NCI-H1092 treated with DMSO at 0.1 percent for 48 hours (cell line): Measurements from ENCODE around the gene TCN1.
"Not testable (repeated sequence)": the region's sequence is repeated elsewhere in the genome, so short reads cannot be mapped to it uniquely, and the experiment has no call there.

Source experiments
- DNase-seq: peaks from one replicate; lab custom pipeline; 2025; lab: John Stamatoyannopoulos, UW

The TCN1 gene

DNA sequence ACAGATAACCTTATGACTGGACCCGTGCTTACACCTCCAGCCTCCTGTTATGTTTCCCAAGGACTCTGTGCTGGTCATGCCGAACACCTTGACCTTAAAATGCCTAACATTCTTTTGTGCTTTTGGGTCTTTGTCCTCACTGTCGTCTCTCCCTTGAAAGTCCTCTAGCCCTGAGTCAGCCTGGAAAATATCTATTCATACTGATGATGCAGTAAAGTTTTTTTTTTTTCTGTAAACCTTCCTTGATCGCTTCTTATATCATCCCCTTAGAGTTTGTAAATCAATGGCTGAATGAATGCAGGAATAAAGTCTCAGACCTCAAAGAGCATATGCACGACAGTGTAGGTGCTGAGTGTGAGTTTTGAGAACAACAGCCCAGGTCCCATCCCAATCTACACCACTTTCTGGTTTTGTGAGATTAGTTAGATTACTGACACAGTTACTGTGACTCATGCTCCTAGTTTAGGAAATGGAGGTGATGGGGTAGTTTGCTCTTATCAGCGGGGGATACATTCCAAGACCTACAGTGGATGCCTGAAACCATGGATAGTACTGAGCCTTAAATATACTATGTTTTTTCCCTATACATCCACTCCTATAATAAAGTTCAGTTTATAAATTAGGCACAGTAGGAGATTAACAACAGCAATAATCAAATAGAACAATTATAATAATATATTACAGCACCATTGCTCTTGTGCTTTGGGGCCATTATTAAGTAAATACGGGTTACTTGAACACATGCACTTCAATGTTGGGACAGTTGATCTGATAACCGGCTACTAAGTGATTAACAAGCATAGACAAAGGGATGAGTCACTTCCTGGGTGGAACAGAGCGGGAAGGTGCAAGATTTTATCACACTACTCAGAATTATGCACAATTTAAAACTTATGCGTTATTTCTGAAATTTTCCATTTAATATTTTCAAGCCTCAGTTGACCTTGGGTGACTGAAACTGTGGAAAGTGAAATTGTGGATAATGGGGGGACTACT lies 8.6 kb downstream of the TCN1 start:
- DNase-seq: no peak

DNA sequence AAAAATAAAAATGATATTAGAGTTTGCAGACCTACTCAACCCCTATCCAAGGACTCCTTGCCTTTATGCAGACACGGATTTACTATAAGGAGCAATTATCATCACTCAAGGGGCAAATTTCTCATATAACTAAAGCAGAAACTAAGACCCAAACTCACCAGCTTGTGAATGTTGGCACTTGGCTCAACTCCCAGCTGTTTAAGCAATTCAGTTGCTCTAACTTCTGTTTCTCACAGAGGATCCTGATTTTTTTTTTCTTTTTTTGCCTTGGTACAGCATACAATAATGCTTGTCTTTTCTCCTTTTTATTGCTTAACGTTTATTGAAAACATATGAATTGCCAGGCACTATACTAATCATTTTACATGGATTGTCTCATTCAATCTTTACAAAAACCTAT lies 11.4 kb downstream of the TCN1 start:
- DNase-seq: no peak

DNA sequence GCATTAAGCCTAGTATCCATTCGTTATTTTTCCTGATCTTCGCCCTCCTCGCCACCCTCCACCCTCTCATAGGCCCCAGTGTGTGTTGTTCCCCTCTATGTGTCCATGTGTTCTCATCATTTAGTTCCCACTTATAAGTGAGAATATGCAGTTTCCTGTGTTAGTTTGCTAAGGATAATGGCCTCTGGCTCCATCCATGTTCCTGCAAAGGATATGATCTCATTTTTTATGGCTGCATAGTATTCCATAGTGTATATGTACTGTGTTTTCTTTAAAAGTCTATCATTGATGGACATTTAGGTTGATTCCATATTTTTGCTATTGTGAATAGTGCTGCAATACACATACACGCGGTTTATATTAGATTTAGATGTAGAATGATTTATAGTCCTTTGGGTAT lies 14.9 kb downstream of the TCN1 start:
- DNase-seq: not testable (repeated sequence)

DNA sequence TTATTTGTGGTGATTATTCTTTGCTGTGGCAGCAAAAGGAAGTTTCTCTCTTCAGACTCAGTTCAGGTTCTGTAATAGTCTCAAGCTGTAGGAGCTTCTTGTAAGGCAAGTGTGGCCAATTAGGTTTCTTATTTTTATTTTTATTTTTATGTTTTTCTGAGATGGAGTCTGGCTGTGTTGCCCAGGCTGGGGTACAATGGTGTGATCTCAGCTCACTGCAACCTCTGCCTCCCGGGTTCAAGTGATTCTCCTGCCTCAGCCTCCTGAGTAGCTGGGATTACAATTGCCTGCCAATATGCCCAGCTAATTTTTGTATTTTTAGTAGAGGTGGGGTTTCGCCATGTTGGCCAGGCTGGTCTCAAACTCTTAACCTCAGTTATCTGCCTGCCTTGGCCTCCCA lies 16.7 kb downstream of the TCN1 start:
- not testable (repeated sequence) for DNase-seq

DNA sequence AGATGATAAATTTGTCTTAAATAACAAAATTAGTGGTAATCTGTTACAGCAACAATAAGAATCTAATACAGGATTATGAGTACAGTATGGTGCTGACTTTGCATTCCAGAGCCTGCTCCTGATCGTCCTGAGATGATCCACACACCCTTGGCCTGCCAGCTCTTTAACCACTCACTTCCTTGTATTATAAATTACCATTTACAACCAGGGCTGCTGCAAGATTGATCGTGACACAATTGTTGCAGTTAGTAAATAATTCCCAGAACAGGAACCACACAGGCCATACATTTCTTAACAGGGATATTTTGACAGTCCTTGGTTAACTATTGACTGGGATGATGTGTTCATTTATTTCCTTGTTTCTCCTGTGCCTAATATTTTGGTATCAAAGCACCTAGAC lies 17.2 kb downstream of the TCN1 start:
- DNase-seq: no peak

DNA sequence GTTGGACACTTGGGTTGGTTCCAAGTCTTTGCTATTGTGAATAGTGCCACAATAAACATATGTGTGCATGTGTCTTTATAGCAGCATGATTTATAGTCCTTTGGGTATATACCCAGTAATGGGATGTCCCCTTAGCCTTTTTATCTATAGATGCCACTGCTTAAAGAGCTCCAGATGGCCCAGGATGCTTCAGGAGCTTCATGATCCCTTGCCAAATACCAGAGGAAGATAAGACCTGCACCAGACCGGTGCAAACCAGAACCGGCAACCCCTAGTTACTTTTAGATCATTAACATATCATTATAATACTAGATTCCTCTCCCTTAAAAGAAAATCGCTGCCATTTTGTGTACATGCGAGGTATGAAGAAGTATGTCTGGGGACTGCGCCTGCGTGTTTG lies 17.8 kb downstream of the TCN1 start:
- not testable (repeated sequence) for DNase-seq

DNA sequence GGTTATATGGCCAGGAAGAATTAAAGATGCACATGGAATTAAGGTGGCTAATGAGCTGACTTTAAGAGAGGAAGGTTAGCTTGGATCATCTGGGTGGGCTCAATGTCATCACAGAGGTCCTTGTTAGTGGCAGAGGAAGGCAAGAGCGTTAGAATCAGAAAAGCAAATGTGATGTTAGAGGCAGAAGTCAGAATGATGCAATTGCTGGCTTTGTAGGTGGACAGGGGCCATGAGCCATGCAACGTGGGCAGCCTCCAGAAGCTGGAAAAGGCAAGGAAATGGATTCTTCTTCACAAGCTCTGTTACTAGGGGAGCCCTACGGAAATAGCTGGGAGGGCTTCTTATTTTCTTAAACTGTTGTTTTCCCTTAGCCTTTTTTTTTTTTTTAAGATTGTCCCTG lies 18.7 kb downstream of the TCN1 start:
- no peak for DNase-seq

DNA sequence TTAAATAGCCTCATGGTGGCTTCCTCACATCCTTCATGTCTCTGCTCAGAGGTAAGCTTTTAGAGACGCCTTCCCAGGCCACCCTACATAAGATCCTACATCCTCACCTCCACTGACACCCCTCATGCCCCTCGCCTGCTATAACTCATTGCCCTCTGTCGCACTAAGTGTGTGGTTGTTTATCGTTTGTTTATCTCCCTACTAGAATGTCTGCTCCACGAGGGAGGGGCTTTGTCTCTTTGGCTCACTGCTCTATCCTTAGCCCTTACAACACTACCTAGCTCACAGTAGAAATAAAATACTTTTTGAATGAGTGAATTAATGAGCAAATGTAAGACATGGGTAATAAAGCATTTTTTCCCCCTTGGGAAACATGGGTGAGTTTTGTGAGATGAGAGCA lies 19.7 kb downstream of the TCN1 start:
- DNase-seq: no peak

DNA sequence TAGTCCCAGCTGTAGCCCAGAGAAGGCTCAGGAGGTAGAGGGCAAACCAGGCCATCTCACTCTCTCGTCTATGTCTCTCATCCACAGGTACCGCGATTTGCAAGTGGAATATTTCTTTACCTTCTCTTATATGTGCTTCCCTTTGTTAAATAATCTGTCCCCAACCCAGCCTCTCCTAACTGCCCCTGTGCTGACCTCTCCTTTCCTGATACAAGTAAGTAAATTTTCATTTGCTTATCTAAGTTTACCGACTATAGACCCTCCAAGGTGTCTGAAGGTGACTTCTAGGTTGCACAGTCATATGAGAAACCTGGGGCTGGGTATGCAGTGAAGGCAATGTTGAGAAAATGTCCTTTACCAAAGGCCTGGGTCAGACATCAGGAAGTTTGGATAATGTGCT lies 20.9 kb downstream of the TCN1 start, which contains the start of gene CBLIF:
CBLIF (minus strand) TSS at position 101 of the 400 bp plus-strand sequence; CDS start at position 55, 46 bp downstream.
- no peak for DNase-seq

DNA sequence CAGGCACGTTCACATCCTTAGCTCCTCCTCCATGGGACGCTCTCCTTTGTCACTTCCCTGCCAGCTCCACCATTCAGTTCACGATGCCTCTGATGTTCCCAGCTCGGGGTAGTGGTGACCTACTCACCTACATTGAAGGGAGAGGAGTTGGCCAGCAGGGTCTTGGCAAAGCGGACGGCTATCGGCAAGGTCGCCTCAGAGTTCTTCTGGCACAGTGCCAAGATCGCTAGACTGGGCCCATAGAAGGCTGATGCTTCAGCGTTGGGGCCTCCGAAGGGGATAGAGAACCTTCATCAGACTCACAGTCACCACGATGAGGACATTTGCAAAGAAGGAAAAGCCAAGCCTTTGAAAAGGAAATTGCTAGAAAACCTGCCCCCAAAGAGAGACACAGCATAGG lies 24.0 kb downstream of the TCN1 start:
- no peak for DNase-seq

DNA sequence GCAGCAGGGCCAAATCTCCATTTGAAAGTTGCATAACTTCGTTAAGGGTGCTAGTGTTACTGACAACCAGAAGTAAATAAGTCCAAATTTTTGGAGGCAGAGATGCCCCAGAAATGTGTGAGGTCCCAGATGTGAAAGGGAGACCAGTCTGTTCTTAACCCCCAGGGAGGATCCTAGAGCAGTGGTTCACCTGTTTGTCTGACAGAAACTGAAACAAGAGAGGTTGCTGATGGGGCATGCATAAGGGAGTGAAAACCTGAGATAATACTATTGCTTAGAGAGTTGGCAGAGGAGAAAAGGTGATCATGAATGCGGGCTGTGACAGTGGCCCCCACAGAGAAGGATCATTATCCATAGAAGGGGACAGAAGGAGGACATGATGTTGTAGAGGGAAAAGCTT lies 24.8 kb downstream of the TCN1 start:
- DNase-seq: no peak

DNA sequence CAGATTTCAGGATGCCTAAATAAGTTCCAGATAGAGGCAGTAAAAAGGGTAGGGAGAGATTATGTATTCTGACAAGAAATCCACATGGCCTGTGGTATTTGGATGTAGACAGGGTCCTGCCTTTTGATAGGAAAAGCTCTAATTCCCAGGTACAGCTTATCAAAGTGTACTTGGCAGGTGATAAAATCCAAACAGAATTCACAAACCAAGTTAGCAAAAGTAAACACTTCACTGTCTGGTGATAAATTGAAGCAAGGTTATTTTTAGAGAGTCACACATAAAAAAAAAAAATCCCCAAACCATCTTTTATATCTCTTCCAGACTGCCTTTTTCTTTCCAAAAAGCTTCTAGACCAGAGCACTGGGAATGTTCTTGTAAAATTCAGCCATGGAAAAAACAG lies 26.7 kb downstream of the TCN1 start:
- DNase-seq: no peak

DNA sequence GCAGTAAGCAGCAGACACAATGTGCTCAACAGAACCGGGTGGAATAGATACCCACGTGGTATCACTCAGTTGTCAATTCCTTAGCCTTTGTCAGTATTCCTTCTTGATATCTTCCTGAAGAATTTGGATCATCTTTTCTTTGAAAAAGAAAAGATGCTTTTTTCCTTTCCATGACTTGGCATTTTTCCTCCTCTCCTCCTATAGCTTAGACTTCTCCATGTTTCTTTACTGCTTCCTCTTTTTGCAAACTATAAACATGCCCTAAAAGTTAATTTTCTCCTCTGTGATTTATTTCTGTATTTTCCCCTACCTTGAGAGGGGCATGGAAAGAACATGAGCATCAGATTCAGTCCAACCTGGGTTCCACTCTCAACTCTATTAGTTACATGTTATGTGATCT lies 32.7 kb downstream of the TCN1 start:
- no peak for DNase-seq

DNA sequence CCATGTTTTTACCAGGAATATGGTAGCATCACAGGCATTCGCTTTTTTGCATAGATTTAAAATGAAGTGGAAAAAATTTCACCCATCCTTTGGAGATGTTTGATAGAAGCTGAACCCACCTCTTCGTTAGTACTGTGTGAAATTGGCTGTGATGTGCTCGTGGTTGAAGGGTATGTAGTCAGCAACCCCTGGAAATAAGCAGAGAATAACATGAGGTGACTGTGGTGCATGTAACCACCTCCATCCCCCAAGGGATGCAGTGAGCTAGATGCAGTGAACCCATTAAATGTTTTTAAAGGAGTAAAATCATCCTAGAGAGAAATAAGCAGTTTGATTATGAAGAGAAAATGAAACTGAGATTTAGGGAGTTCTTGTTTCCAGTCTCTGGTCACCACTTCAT lies 36.9 kb downstream of the TCN1 start:
- no peak for DNase-seq

DNA sequence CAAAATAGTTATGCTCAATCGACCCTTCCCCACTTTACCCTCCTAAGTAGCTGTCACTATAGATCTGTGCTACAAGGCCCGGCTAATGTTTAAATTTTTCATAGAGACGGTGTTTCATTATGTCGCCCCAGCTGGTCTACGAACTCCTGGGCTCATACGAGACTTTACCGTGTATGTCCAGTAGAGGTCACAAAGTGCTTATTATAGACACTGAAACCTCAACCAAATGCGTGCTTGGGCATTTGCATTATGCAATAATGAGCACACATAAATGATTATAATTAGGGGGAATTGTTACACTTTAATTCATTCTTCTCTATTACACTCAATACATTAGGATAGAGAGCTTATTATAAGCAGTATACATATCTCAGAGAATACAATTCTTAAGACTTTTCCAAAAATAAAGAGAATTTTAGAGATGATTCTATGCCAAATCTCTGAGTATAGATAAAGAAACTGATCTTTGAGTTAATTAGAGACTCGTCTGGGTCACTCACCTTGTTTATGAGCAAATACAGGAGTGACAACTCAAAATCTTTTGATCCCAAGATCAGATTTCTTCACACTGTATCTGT lies 43.2 kb downstream of the TCN1 start:
- DNase-seq: peak; percentile 29

DNA sequence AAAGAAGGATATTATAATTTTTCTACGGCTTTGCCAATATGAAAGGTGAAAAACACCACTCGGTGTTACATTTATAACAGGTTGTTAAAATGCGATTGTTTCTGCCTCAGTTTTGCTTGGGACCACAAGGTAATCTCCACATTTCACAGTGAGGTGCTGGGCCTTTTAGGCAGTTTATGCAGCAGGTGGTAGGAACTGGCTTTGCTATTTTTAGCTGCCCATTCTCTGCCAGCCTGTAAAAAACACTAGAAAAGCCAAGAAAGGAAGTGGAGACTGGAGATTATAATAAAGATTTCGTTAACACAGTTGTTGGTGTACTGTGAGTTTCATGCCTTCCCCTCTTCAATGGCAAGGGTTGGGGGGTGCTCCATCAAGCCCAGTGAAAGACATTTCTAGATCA lies 47.7 kb downstream of the TCN1 start:
- DNase-seq: no peak

DNA sequence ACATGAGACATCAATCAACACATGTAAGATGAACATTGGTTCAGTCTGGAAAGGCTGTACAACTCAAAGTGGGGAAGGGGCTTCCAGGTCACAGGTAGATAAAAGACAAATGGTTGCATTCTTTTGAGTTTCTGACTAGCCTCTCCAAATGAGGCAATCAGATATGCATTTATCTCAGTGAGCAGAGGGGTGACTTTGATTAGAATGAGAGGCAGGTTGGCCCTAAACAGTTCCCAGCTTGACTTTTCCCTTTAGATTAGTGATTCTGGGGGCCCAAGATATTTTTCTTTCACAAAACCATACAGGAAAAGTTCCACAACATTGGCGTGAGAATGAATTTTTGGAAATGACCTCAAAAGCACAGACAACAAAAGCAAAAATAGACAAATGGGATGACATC lies 49.9 kb downstream of the TCN1 start:
- not testable (repeated sequence) for DNase-seq

DNA sequence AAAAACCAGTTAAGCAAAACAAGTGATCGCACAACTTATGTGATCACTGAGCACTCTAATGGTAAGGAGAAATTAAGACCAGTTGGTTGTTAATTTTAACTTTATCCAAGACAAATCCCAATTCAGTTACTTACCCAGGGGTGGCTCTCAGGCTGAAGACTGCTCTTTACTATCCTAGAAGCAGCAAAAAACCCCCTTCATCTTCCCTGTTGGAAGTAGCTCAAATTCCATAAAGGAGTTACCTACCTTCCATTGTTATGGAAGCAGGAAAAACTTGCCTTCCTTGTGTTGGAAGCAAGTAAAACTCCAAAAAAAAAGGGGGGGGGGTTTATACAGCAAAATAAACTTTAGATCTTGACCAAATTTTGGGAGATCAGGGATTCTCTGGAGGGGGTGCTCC lies 50.5 kb downstream of the TCN1 start:
- DNase-seq: no peak

DNA sequence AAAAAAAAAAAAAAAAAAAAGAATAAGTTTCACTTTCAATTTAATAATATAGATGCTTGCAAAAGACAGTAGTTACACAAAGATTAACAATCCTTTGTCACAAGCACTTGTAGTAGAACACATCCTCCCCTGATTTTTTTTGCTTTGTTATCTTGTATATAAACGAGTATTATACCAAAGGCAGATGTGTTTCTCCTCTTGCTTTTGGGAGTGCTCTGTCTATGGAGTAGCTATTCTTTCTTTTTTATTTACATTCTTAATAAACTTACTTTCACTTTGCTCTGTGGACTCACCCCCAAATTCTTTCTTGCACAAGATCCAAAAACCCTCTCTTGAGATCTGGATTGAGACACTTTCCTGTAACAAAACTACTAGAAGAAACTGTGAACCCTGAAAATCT lies 52.3 kb downstream of the TCN1 start:
- no peak for DNase-seq

DNA sequence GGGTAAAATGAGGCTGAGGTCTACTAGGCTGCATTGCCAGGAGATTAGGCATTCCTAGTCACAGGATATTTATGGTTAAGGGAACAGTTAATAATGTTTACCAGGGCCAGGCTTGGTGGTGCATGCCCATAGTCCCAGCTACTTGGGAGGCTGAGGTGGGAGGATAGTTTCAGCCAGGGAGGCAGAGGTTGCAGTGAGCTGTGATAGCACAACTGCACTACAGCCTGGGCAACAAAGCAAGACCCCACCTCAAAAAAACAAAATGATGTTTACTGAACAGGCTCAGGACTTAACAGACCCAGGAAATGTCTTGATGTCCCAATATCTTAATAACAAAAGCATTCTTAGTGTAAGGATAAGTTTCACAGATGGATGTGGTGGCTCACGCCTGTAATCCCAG lies 52.9 kb downstream of the TCN1 start:
- DNase-seq: no peak

DNA sequence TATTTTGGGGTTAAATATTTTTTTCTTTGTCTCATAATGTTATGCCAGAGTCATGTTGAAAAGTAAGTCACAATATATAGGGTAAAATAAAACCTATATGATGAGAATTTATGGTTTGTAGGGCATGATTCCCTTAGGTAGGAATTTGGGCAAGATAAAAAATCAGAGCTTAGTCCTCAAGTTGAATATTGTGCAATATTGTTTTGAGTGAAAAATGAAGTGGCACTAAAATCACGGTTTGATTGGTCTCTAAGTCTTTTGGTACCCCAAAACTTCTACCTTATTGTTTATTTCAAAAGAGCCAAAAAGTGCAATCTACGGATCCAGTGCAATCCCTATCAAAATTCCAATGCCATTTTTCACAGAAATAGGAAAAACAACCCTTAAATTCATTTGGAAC lies 54.1 kb downstream of the TCN1 start:
- DNase-seq: no peak

DNA sequence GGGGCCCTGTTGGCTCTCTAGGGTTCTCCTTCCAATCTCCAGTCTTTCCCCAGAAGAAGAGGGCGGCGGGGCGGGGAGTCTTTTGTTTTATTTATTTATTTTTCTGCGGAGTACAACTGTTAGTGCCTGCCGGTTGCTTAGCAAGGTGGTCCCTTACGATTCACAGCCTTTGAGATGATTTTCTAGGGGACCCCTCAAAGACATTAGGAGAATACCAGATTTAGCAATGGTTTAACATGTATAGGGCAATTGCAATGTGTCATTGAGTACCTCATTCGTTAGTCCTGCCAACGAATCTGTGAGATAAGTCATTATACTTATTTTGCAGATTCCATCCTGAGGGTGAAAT lies 55.4 kb downstream of the TCN1 start:
- DNase-seq: no peak

DNA sequence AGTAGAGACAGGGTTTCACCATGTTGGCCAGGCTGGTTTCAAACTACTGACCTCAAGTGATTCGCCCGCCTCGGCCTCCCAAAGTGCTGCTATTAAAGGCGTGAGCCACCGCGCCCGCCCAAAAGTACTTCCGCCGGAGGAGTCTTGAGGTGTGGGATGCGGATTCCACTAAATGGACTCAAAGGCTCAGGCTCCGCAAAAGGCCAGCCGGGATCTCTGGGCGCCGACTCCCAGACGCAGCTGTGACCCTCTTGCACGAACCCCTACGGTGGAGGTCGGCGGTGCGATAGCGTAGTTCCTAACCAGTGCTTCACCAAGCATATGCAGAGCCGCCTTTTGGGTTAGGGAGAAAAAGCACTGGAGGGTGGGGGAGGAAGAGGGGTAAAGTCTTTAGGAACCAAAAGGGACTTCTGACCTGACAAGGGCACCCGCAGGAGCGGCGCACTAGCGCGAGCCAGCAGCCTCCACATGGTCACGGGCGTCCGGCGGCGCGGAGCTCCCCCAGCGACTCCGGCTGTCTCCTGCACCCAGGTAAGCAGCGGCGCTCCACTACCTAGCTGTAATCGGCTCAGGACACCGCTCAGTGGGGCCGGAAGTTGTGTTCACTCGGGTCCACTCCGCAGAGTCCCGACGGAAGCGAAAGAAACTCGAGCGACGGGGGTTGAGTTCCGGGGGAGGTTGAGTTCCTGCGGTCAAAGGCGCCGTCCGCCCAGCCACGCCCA lies 55.9 kb downstream of the TCN1 start, which contains the start of gene MRPL16:
MRPL16 (minus strand) TSS at position 590 of the 722 bp plus-strand sequence; CDS start at position 470, 120 bp downstream.
- peak; percentile 89 for DNase-seq
